VCaP (cell line): ENCODE data around the gene PCDH15.

Experiments
- H3K27ac ChIP-seq: fragments of 450-650 bp; 2 replicates; pipeline ENCODE4 v1.5.1; 2017
- TF ChIP-seq, protein P1 (sequence below): fragments of 450-650 bp; conservative IDR thresholded peaks from 2 replicates; pipeline ENCODE4 v1.5.1; 2017; ENCODE audit warnings: mild to moderate bottlenecking, moderate library complexity

Gene PCDH15

DNA sequence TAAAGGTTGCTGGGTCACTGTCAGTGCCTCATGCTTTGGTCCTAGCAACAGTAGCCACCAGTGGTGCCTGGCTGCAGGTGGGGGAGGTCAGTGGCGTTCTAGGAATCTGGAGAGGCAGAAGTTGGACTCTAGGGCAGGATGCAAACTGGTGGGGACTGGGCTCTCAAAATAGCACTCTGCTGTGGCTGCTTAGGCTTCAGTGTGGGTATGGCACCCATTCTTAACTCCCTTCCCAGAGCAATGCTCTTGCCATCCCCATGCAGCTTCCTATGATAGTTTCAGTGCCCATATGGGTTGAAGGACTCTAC lies 330.8 kb downstream of the PCDH15 start:
- TF ChIP-seq, protein P1, sequence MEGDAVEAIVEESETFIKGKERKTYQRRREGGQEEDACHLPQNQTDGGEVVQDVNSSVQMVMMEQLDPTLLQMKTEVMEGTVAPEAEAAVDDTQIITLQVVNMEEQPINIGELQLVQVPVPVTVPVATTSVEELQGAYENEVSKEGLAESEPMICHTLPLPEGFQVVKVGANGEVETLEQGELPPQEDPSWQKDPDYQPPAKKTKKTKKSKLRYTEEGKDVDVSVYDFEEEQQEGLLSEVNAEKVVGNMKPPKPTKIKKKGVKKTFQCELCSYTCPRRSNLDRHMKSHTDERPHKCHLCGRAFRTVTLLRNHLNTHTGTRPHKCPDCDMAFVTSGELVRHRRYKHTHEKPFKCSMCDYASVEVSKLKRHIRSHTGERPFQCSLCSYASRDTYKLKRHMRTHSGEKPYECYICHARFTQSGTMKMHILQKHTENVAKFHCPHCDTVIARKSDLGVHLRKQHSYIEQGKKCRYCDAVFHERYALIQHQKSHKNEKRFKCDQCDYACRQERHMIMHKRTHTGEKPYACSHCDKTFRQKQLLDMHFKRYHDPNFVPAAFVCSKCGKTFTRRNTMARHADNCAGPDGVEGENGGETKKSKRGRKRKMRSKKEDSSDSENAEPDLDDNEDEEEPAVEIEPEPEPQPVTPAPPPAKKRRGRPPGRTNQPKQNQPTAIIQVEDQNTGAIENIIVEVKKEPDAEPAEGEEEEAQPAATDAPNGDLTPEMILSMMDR = no peak

DNA sequence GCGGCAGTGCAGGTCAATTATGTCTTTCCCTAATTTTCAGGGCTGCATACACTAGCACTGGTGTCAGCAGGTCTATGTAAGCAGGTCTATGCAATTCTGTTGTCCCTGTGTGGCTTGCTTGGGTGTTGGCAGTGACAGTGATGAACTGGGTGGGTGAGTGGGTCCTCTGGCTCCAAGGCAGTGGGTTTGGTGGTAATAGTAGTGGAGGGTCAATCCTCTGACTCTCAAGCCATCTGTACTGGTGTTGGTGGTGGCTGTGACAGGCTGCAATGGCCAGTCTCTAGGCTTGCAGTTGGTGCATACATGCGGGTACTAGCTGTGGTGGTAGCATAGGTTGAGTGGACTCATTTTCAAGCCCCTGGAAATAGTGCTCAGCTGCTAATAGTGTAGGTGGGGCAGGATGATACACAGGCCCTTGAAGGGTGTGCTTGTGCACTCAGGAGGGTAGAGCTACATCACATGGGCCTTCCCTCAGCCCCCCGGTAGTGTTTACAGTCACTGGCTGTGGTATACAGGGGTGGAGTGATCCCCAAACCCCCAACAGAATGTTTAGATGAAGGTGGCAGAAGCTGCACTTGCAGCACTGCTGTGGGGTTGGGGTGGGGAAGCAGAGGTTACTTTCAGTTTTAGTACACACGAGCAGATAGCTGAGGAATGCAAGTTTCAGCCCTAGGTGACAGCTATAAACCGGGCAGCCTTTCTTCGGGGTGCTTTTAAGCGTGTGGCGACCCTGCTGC lies 331.3 kb downstream of the PCDH15 start:
- TF ChIP-seq, protein P1 = no peak
- no peak overlapping the region for H3K27ac ChIP-seq

More for the DNA sequence above, 330.8 kb downstream of the PCDH15 start:
- H3K27ac ChIP-seq = no peak overlapping the region

DNA sequence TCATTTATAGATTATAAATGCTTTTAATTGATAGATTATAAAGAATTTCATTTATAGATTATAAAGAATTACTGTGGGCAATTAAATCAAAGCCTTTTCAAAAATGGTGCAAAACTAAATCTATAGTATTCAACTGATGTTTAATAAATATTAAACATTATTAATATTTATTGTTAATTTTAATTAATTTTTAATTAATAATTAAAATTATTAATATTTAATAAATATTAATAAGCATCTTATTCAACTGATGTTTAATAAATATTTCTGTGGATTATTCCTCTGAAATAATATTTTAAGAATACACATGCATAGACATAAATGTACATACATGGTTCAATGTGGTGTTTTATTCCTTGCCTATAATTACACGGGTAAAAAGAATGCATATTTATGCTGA lies 346.8 kb downstream of the PCDH15 start:
- no peak overlapping the region for H3K27ac ChIP-seq
- TF ChIP-seq, protein P1 = no peak

DNA sequence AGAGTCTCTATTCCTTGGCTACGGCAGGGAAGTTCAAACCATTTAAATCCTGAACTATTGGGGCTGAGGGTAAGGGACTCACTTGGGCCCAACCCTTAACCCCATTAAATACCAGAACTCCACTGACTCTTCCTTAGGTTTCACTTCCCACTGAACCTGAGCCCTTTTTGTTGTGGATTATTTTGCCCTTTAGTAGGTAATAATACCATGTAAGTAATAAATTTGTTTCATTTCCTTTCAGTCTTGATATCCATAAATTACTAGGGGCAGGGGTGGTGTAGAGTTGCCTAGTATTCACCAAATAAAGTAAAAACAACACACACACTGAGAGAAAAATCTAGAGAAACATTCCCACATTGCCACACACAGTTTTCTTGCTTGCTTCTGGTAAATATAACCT lies 352.0 kb downstream of the PCDH15 start:
- H3K27ac ChIP-seq = no peak overlapping the region
- TF ChIP-seq, protein P1 = no peak

DNA sequence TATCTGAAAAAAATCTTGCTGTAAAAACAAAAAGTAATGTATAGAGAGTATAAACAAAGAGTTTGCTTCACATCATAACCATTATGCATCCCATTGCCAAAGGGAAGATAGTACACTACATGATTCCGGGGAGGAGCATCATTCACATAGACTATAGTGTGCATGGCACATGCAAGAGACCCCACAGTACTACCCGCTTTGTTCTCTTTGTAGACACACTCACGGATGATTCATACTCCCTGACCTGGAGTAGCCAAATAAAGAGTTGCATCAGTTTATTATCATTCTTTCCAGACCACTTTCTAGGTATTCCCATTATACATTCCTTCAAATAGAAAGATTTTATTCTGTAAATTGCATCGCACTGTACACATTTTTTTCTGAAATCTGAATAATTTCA lies 356.9 kb downstream of the PCDH15 start:
- TF ChIP-seq, protein P1 = no peak
- H3K27ac ChIP-seq = no peak overlapping the region

DNA sequence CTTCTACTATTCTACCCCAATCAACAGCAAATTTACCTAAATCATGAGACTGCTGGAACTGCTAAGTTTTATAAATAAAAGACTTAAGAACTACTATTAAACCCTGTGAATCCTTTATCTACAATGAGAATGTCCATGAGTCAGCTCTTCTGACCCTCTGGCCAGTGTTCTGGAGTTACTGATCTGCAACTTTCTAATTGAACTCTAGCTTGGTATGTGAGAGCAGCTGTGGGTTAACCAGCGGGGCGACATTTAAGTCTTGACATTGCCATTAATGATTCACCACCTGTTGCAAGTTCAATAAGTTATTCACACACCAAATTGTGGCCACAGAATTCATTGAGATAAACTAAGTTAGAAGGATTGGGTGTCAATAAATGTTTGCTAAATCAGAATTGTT lies 359.8 kb downstream of the PCDH15 start:
- TF ChIP-seq, protein P1 = no peak
- no peak overlapping the region for H3K27ac ChIP-seq

DNA sequence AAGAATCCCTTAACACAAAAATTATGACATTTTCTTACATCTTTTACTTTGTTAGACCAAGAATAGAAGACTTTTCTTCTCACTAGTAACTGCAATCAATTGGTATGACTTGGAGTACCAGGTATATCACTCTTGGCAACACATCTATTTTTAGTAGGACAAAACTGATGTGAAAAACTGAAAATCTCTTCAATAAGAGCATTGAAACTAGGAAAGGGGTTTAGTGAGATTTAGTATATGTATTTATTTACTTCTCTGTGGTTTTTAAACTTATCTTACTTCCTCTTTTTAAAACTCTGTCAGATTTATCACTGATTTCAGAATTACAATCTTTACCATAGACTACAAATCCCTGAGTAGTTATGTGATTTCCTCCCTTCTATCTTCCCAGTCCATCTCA lies 366.2 kb downstream of the PCDH15 start:
- no peak overlapping the region for H3K27ac ChIP-seq
- TF ChIP-seq, protein P1 = no peak
